Choroid plexus epithelial cell (primary cell): Measurements from ENCODE around the gene LMO2.
"Not testable (repeated sequence)": the region's sequence is repeated elsewhere in the genome, so short reads cannot be mapped to it uniquely, and the experiment has no call there.

ENCODE experiments used
- DNase-seq: peaks from one replicate; pipeline ENCODE4 v3.0.0-alpha.2; 2010; ENCODE audit warnings: low read depth
- H3K4me3 ChIP-seq: 2 replicates; pipeline ENCODE4 v1.5.1; 2011; ENCODE audit warnings: low read depth, mild to moderate bottlenecking, control low read depth, low read length, moderate library complexity
- CTCF ChIP-seq: conservative IDR thresholded peaks from 2 replicates; pipeline ENCODE4 v1.5.1; 2011; ENCODE audit warnings: low read depth, mild to moderate bottlenecking, control low read depth, inconsistent platforms, low read length, moderate library complexity

LMO2 gene

GRCh38 chr11:33924341-33924740 is 32.5 kb upstream of the LMO2 start:
- DNase-seq, result no peak
- TF ChIP-seq CTCF, result no peak
- H3K4me3 ChIP-seq, result no peak overlapping the region

GRCh38 chr11:33923626-33924025 is 31.8 kb upstream of the LMO2 start:
- no peak overlapping the region for H3K4me3 ChIP-seq
- no peak for DNase-seq
- no peak for TF ChIP-seq CTCF

GRCh38 chr11:33920838-33921613 is 29.1 kb upstream of the LMO2 start:
- DNase-seq, result no peak
- H3K4me3 ChIP-seq, result no peak overlapping the region
- no peak for TF ChIP-seq CTCF

- no peak for DNase-seq
- no peak overlapping the region for H3K4me3 ChIP-seq
- no peak for TF ChIP-seq CTCF
These were observed 27.8 kb upstream of the LMO2 start for GRCh38 chr11:33919645-33920044.

DNA sequence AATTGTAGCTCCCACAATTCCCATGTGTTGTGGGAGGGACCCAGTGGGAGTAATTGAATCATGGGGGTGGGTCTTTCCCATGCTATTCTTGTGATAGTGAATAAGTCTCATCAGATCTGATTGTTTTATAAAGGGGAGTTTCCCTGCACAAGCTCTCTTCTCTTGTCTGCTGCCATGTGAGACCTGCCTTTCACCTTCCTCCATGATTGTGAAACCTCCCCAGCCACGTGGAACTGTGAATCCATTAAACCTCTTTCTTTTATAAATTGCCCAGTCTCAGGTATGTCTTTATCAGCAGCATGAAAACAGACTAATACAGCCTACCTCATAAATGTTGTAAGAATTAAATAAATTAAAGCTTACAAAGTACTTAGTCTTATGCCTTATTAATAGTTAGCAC is 25.5 kb upstream of the LMO2 start:
- not testable (repeated sequence) for DNase-seq, H3K4me3 ChIP-seq

DNA sequence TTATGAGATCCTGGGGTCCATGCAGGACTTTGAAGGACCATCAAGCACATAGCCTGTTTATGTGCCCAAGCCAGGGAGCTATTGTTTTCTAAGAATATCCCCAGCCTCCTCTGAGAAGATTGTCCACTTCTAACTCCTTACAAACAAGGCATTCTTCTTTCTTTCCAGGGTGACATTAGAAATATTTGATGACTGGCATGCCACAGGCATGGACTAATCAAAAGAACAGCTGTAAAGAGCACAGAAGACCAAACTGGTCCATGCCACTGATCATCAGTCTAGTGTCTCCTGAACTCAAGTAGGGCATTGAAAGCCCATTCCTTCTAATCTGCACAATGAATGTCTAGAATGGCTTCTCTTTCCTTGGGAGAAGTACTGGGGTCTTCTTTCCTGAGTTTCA is 24.9 kb upstream of the LMO2 start:
- no peak overlapping the region for H3K4me3 ChIP-seq
- no peak for TF ChIP-seq CTCF
- DNase-seq, result no peak

GRCh38 chr11:33915526-33915925 is 23.6 kb upstream of the LMO2 start:
- no peak for DNase-seq
- H3K4me3 ChIP-seq, result no peak overlapping the region
- no peak for TF ChIP-seq CTCF
